HT-29 (cell line): ENCODE results near the gene WBP2NL. TPM values are rescaled to one million over a fixed set of nuclear protein-coding genes. Genes with fewer than 3 reads are reported as not detected.

Experiments
- DNase-seq: peaks from one replicate; pipeline ENCODE4 v3.0.0-alpha.2; 2015; ENCODE audit warnings: low spot score
- total RNA-seq: library from RNA; depleted of rRNA; stranded (reverse); fragments of >200 nt; shearing (Covaris generic); gene quantifications from 2 replicates; pipeline ENCODE4 v1.2.3, GENCODE V29; 2014

The WBP2NL gene
- total RNA-seq, 1 experiment from 2014 or later, result not detected

DNA sequence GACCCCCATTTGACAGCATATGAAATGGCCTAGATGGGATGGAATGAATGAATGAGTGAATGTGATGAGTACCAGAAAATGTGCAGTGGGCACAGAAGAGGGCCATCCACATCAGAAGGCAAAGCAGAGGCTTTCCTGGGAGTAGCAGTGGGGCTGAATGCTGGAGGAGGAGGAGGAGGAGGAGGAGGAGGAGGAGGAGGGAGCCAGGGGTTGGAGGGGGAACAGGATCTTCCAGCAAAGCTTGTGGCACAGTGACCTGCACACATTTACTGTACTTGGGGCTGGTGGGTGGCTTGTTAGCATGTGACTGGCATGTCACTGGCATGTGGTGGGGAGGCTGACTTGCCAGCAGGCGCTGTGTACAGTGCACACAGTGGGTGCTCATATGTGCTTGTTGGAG, 19.9 kb upstream of the WBP2NL start:
- DNase-seq, result no peak

DNA sequence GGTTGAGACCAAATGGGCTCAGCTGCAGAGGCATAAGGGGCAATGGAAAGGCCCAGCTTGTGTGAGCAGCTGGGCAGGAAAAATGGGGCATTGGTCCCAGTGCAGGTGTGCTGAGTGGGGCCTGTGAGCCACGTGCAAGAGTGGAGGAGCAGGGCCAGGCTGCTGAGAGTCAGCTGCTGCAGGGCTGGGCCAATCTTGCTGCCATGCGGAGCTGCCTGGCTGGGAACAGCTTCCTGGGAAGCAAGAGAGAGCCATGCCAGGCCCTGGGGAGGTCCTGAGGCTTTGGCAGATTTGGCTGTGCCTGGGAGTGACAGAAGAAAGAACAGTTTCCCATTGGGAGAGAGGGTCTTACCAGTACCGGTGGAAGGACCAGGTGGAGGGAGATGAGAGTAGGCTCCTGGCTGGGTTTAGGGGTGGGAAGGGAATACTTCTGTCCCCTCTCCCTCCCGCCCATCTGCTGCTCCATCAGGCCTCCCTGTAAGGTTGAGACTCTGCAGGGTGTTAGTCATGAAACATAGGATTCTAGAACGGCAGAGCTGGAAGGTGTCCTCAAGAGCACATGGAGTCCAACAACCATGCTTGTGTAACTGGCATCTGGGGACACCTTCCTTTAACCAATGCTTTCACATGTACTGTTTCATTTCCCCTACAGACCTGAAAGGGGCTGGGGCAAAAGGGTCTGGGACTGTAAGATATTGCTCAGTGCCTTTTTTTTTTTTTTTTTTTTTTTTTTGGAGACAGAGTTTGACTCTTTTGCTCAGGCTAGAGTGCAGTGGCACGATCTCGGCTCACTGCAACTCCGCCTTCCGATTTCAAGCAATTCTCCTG, 19.0 kb upstream of the WBP2NL start:
- DNase-seq, result no peak

DNA sequence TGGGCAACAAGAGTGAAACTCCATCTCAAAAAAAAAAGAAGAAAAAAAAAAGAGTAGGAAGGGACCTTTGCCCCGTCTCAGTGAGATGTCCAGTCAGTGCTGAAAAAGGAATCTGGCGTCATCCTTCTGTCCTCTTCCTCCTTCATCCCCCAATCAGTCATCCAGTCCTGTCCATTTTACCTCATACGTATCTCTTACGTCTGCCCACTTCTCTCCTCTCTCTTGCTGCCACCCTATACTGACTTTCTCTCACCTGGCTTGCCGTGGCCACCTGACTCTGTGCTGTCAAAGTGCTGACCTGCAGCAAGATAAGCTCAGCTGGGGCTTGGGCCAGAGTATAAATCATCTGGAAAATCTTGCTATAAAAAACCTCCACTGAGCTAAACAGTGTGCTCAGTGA, 15.7 kb upstream of the WBP2NL start:
- no peak for DNase-seq

DNA sequence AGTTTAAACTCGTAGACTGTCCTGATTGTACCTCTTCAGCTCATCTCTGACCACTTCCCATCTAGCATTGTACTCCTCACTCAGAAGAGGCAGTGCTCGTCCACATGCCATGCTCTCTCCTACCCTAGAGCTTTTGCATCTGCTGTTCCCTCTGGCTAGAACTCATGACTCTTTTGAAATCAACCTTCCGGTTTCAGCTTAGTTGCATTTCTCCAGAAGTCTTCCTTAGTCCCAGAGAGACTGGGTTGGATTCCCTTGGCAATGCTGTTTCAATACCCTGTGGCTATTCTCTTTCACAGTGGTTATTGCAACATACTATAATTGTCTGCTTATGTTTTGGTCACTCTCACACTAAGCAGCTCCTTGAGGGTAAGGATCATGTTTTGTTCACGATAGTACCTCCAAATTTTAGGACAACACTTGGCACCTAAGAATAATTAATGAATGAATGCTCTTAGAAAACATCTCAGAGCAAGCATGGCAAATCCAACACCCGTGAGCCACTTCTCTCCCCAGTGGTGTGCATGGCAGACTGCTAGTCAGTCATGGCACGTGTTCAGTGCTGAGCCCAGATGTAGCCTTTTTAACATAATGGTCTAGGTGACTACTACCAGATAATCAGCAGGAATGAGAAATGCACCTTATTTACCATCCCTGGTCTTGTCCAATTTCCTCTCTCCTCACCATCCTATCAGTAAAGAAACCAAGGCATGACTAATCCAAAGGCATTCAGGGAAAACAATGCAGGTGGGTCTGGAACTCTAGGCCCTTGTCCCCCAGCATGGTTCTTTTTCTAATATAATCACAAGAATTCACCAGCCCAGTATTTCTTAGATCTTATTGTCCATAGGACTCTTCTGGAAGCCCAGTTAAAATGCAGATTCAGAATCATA, 14.8 kb upstream of the WBP2NL start:
- no peak for DNase-seq

DNA sequence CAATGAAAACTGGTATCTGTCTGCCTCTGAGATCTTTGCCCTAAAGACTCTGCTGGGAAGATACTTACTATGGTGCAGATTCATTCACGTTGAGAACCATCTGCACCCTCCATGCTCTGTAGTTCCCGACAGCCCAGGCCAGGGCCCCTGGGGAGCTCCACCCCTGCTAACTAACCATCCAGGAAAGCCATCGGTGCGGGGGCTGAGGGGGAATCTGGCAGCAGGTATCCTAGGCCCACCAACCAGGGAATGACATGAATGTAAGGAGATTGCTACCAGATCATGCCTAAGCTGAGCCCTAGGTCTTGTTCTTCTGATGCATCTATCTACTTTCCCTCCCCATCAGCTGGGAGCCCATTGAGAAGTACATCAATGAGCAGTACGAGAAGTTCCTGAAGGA, 11.3 kb upstream of the WBP2NL start:
- no peak for DNase-seq

DNA sequence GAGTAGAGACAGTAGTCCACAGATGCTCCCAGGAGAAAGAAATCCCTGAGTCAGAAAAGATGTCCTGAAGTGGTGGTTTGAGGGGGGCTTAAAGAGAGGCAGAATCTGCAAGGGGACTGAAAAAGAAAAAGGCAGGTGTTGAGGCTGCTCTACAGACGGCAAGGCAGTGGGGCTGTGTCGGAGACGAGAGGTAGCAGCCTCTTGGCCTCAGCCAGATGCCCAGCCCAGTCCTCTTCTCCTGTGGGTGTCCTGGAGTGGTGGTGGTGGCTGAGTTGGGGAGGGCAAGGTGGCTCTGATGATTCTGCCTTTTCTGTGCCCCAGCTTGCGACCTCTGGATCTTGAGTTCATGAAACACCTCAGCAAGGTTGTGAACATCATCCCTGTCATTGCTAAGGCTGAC, 9.3 kb upstream of the WBP2NL start:
- no peak for DNase-seq

DNA sequence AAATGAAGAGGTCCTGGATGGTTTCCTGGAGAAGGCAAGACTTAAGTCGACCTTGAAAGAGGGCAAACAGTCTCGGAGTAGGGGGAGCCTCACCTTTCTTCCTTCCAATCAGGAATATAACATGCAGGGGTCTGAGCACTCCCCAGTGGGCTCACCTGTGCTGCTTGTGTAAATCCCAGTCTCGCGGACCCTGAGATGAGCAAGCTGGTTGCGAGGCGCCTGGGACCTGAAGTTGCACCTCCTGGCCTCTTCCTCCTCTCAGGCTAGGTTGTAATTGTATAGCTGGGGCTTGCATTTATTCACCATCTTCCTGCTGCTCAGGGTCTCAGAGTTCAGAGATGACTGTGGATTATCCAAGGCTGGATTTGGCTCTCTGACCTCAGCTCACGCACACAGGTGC, 7.5 kb upstream of the WBP2NL start:
- DNase-seq, result no peak

DNA sequence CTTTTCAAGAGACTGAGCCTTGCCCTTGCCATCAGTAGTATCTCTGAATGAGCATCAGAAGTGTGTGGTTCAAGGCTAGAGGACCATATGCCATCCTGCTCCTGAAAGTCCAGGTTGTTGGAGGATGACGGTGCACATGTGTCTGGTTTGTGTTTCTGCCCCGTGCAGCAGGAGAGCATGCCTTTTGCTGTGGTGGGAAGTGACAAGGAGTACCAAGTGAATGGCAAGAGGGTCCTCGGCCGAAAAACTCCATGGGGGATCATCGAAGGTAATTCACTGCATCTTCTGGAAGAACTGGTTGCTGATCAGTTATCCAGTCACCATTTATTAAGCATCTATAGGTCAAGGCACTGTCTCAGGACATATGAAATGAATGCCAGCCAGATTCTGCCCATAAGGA, 6.1 kb upstream of the WBP2NL start:
- no peak for DNase-seq

DNA sequence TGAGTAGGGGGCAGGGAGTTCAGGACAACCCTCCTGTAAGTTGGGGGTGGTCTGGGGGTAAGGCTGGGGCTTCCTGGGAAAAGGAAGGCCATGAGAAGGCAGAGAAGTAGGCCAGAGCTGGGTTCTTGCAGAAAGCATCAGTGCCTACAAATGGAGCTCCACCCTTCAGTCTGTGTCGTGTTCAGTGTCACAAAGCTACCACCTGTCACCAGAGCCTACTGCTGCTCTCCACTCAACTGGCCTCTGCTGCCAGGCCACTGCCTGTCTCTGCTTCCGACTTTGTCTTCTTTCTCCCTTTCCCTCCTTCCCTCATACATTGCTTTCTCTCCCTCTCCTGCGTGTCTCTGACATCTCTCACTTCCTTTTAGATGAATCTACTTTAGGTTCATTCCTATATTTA, 3.4 kb upstream of the WBP2NL start:
- DNase-seq, result no peak

DNA sequence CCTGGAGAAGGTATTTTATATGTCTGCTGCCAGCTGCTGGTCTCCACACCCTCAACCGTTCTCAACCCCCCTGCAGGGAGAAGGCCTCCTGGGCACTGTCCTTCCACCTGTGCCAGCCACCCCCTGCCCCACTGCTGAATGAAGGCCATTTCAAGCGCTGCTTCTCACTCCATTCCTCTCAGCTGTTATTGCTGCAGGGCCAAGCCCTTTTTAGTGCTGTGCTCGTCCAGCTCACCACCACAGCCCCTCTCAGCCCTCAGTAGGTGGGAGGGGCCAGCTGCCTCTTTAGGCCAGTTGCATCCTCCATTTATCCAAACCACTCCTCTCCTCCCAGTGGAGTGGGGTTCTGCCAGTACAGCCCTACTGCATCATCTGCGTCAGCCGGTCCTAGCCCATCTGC, 1.8 kb upstream of the WBP2NL start:
- DNase-seq, result no peak

DNA sequence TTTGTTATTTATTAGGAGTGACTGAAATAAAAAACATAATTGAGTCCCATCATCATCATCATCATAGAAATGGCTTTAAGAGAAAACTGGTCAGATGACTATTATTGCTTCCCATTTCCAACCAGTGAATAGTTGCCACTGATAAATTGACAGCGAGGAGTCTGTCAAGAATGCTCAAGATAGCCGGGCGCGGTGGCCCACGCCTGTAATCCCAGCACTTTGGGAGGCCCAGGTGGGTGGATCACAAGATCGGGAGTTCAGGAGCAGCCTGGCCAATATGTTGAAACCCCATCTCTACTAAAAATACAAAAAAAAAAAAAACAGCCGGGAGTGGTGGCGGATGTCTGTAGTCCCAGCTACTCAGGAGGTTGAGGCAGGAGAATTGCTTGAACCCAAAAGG, 1.9 kb downstream of the WBP2NL start:
- no peak for DNase-seq

DNA sequence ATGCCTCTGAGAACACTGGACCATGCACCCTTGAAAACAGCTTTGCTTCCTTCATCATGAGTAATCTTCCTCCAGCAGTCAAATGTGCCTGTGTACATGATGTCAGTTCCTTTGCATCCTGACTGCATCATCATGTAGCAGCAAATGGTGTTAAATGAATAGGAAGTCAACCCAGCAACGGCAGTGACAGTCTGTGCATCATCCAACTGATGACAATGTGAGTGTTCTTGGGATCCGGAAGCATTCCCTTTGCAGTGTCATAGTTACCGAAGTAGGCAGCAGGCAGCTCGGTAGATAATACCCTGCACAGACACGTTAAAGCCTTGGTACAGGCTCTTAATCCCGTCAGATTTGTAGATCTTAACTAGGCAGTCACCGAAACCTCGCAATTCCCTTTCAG, 2.5 kb downstream of the WBP2NL start:
- no peak for DNase-seq

DNA sequence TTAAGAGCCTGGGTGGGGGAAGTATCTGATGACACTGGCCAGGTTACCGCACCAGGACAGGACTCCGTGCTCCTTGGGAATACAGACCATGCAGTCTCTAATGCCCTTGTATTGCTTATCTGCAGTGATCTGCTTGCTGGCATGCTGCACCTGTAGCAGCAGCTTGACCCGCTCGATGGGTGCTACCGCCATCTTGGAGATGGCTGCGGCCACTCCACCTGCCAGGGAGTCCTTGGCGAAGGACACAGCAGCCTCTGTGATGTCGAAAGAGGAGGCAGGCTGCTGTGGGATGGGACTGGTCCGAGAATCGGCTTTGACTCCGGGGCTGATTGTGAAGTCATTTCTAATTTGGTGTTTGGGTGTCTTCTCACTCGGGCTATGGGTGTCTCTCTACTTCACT, 3.1 kb downstream of the WBP2NL start:
- no peak for DNase-seq

DNA sequence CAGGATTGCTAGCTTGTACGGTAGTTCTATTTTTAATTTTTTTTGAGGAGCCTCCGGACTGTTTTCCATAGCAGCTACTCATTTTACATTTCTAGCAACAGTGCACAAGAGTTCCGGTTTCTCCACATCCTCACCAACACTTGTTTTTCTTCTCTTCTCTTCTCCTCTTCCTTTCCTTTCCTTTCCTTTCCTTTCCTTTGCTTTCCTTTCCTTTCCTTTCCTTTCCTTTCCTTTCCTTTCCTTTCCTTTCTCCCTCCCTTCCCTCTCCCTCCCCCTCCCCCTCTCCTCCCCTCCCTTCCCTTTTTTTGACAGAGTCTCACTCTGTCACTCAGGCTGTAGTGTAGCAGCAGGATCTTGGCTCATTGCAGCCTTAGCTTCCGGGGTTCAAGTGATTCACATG, 9.3 kb downstream of the WBP2NL start:
- no peak for DNase-seq

DNA sequence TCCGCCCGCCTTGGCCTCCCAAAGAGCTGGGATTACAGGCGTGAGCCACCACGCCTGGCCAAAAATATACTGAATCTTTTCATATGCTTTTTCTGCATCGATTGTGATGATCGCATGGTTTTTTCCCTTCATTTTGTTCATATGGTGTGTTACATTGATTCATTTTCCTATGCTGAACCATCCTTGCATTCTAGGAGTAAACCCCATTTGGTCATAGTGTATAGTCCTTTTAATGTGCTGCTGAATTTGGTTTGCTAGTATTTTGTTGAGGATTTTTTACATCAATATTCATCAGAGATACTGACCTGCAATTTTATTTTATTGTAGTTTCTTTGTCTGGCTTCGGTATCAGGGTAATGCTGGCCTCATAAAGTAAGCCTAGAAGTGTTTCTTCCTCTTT, 12.2 kb downstream of the WBP2NL start:
- DNase-seq, result no peak

DNA sequence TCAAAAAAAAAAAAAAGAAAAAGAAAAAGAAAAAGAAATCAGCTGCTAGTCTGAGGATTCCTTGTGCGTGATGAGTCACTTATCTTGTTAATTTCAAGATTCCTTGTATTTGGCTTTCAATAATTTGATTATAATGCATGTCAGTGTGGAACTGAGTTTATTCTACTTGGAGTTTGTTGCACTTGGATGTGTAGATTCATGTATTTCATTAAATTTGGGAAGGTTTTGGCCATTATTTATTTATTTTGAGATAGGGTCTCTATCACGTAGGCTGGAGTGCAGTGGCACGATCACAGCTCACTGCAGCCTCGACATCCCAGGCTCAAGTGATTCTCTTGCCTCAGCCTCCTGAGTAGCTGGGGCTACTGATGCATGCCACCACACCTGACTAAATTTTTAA, 14.8 kb downstream of the WBP2NL start:
- no peak for DNase-seq

DNA sequence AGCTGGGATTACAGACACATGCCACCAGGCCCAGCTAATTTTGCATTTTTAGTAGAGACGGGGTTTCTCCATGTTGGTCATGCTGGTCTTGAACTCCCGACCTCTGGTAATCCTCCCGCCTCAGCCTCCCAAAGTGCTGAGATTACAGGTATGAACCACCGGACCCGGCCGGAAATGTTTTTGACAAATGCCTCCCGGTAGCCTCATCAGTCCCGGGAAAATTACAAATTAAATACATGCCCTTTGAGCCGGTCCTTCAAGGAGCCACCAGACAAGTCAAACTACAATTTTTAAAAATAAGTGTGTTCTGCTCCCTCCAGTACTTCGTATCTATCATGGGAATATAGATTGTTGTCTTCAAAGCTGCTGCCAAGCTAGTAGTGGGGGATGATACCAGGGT, 17.5 kb downstream of the WBP2NL start:
- no peak for DNase-seq

DNA sequence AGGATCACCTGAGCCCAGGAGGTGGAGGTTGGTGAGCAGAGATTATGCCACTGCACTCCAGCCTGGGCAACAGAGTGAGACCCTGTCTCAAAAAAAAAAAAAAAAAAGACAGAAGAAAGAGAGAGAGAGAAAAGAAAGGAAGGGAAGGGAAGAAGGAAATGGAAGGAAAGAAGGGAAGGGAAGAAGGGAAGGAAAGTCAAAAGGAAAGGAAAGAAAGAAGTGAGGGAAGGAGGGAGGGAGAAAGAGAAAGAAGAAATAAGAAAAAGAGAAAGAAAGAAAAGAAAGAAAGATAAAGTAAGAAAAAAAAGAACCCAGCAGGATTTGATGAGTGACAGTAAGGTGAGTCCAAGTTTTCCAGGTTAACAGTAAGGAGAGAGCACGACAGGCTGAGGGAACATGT, 19.6 kb downstream of the WBP2NL start:
- DNase-seq, result no peak

DNA sequence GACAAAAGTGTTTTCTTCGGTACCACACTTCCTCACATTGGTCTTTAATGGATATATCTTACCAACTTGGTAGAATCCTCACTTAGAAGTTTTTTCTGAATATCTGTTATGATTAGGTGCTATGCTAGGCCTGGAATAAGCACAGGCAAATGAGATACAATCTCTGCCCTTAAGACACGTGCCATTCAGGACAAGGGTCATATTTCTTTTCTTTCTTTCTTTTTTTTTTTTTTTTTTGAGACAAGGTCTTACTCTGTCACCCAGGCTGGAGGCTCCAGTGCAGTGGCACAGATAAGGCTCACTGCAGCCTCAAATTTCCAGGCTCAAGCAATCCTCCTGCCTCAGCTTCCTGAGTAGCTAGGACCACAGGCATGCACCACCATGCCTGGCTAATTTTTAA, 23.0 kb downstream of the WBP2NL start:
- no peak for DNase-seq

DNA sequence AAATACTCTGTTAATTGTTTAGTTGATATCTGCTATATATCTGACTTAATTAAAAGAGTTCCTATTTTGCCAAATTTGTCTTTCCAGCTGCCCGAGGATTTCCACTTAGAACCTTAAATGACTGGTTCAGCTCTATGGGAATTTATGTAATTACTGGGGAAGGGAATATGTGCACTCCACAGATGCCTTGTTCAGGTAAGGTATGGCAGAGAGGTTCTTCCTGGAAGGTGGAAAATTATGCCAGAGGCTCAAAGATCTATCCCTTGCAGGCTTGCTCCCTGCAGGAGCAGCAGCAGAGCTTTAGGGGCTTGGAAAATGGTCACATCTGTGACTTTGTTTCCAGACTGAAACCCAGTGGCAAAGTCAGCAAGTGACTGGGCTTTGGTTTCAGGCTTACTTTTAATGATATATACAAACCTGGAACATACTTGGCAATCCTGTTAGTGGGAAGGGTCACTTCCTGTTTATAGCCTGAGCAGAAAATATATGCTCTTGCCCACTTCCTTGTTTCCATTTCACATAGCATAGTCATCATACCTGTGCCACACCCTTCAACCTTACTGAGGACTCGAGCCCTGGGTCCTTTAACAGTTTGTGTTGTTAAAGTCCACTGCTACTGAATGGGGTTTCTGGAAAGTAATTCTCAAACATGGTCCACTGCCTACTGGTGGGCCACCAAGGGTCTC, 23.7 kb downstream of the WBP2NL start:
- peak; percentile 22 for DNase-seq

DNA sequence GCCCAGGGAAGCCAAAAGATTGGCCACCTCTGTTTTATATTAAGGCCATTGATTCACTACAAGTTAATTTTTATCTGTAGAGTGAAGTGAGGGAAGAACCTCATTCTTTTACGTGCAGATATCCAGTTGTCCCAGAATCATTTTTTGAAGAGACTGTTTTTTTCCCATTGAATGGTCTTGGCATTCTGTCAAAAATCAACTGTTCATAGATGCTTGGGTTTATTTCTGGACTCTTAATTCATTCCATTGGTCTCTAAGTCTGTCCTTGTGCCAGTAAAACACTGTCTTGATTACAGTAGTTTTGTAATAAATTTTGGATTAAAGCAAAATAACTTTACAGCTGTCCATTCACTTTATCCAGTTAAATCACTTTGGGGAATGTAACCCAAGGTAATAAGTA, 26.8 kb downstream of the WBP2NL start:
- no peak for DNase-seq

DNA sequence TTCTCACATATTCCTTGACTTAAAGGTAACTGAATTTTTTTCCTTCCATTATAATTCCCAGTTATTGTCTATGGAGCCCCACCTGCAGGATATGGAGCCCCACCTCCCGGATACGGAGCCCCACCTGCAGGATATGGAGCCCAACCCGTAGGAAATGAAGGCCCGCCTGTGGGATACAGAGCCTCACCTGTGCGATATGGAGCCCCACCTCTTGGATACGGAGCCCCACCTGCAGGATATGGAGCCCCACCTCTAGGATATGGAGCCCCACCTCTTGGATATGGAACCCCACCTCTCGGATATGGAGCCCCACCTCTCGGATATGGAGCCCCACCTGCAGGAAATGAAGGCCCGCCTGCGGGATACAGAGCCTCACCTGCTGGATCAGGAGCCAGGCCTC, 28.1 kb downstream of the WBP2NL start:
- no peak for DNase-seq
